GM11168 (cell line): ENCODE data around the gene GDPD4.

Experiments
- in situ Hi-C: fragments of 300-500 bp; cut with MboI; formaldehyde crosslinking; loops from one replicate; pipeline ENCODE4 v1.12.0; 2022; ENCODE audit warnings: low sequenced_read_pairs; ENCODE audit not compliant: unreplicated experiment

Gene GDPD4

DNA sequence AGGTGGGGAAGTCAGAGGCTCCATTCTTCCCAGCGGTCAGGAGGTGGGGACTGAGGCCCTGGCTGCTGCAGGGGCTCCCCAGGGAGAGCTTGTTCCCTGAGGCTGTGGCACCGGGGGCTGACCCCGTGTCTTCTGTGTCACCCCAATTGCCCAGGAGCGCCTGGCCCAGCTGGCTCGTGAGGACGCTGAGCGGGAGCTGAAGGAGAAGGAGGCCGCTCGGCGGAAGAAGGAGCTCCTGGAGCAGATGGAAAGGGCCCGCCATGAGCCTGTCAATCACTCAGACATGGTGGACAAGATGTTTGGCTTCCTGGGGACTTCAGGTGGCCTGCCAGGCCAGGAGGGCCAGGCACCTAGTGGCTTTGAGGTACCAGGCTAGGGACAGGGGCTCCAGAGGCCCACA is 120.3 kb downstream of the GDPD4 start:
- in situ Hi-C loops, result no loop called here

- in situ Hi-C loops, result no loop called here
Observed at GRCh38 chr11:77180346-77180745, 121.1 kb downstream of the GDPD4 start.

- in situ Hi-C loops, result no loop called here
Observed at GRCh38 chr11:77179681-77180080, 121.8 kb downstream of the GDPD4 start.

GRCh38 chr11:77179048-77179447 is 122.4 kb downstream of the GDPD4 start:
- in situ Hi-C loops, result no loop called here

- in situ Hi-C loops, result no loop called here
Observed at GRCh38 chr11:77178150-77178549, 123.3 kb downstream of the GDPD4 start.

DNA sequence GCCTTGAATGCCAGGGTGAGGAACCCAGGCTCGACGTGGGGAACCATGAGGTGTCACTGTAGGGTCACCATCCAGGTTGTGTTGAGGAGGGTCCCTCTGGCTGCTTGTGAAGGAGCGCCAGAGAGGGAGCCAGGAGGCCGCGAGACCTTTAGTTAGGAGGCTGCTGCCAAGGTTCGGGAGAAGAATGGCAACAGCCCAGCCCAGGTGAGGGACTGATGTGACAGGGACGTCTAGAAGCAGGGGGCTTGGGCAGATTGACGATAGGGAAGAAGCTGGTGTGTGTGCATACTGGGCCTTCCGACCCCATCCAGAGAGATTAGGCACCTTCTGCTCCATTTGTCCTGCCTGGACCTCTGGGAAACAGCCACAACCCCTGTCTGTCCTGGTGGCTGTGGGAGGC is 124.5 kb downstream of the GDPD4 start:
- in situ Hi-C loops, result no loop called here

GRCh38 chr11:77175869-77176539 is 125.5 kb downstream of the GDPD4 start:
- in situ Hi-C loops, result no loop called here

- in situ Hi-C loops, result no loop called here
Observed at GRCh38 chr11:77175021-77175842, 126.3 kb downstream of the GDPD4 start.

GRCh38 chr11:77174559-77174958 is 126.9 kb downstream of the GDPD4 start:
- in situ Hi-C loops, result no loop called here

DNA sequence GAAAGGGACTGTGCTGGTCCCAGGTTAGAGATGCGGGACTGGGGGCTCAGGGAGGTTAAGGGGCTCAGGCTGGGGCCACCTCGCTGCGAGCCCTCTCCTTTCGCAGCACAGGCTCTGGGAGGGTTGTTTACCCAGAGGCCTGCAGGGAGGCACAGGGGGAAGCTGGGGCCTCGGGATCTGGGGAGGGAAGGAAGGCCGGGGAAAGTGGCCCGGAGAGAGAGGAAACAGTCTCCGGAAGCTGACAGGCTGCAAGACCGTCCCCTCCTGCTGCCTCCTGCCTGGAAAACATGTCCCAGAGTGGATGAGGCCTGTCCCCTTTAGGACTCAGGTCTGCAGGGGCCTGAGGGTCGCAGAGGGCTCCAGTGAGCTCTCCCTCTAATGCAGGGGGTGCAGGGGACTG is 128.0 kb downstream of the GDPD4 start:
- in situ Hi-C loops, result no loop called here

DNA sequence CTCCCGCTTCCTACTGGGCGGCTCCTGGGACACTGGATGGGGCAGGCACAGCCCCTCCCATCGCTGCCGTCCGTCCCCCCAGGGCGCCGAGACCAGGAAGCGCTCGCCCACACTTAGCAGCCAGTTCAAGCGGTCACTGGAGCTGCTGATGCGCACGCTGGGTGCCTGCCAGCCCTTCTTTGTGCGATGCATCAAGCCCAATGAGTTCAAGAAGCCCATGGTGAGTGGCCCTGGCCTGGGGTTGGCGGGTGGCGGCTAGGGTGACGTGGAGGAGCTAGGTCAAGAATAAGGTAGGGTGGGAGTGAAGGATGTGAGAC is 128.9 kb downstream of the GDPD4 start:
- in situ Hi-C loops, result no loop called here

DNA sequence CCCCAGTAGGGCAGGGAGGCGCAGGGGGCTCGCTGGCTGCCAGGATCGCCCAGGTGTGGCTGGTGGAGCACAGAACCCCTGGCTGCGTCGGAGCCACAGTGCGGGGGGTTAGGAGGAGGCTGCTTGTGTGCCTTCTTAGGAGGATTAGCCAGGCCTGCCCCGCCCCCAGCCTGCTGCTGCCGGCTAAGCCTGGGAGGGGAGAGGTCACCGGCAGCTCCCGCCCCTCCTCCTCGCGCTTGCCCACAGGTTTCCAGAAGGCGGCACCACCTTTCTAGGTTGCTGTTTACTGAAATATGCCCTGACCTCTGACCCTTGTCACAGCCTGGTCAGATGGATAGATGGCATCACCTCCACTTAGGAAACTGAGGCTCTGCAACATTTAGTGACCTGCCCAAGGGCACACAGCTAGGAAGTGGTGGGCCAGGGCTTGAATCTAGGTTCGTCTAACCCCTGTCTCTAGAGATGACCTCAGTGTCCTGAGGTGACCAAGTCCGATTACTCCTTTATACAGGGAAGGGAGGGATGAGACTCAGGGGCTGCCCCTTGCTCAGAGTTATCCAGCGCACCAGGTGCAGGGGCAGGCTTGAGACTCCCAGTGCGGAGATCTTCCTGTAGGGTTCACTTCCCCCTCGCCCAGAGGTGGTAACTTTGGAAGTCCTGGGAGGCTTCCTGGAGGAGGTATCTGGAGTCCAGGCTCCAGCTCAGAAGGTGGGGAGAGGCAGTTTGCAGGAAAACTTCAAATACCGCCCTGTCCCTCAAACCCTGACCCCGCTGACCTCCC is 129.4 kb downstream of the GDPD4 start:
- in situ Hi-C loops, result no loop called here

DNA sequence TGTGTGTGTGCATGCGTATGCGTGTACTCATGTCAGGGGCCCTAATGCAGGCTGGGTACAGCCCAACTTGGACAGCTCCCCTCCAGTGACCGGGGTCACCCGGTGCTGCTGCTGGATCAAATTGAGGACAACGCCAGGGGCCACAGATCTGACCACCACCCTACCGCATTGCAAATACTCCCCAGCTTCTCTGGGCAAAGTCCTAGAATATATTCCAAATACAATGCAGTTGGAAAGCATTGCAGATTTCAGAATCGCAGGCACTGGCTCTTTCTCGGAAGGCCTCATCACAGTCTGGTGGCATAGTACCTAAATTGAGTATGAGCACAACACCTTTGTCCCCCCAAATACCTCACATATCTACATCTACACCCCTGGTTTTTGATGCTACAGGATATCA is 130.2 kb downstream of the GDPD4 start:
- in situ Hi-C loops, result no loop called here

GRCh38 chr11:77170107-77170506 is 131.4 kb downstream of the GDPD4 start:
- in situ Hi-C loops, result no loop called here

GRCh38 chr11:77167791-77168190 is 133.7 kb downstream of the GDPD4 start:
- in situ Hi-C loops, result no loop called here

GRCh38 chr11:77167111-77167626 is 134.3 kb downstream of the GDPD4 start:
- in situ Hi-C loops, result no loop called here
